ENCODE measurements around the gene PDE10A. TPM values are rescaled to one million over a fixed set of nuclear protein-coding genes. Genes with fewer than 3 reads are reported as not detected.
"Not testable (repeated sequence)": the region's sequence is repeated elsewhere in the genome, so short reads cannot be mapped to it uniquely, and the experiment has no call there.

Gene PDE10A
- total RNA-seq, 2 experiments from 2014 or later: not detected

DNA sequence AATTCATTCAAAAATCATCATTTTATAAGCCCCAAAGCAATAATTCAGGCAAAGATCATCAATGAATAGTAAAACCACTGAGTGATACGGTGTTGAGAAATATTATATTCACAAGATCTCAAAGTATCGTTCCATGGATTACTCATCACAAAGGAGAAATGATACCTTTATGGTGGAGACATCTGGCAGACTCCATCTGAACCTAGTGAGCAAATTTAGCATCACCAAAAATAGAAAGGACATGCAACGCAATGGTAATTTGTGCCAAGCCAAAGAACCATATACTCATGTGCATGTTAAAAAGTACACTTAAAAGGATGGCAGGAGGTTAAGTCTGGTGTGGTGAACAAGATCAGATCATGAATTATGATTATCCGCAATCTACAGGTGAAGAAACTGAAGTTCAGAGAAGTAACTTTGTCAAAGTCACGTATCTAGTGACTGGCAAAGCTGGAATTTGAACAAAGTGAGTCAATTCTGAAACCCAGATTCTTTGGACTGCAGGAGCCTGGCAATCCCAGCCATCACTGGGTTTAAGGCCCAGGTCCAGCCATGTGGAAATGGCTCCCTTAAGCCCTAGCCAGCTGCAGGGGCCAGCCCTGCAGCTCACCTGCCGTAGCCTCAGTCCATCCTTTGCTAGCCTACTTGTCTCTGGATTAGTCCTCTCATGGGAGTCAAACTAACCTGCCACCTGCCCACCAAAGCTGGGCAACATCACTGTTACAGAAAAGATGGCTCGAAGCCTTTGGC lies 68.3 kb downstream of the PDE10A start:
- DNase-seq: no peak
- Mint-ChIP-seq H3K9me3 (peaks cover 4% of the 10 kb centered on the region), H3K4me3 (no peak overlapping the region), H3K27me3 (no peaks in the 10 kb centered on the region), H3K4me1 (no peaks in the 10 kb centered on the region), H3K27ac (no peak overlapping the region), H3K36me3 (ENCODE audit: low read depth) (no peaks in the 10 kb centered on the region)
- POLR2A ChIA-PET: no interaction called here
- CTCF ChIA-PET: interaction anchor here (0.6 kb wide), 1 partner anchor 733 kb away, joined by 3 read pairs; no protein-coding TSS in a partner anchor

DNA sequence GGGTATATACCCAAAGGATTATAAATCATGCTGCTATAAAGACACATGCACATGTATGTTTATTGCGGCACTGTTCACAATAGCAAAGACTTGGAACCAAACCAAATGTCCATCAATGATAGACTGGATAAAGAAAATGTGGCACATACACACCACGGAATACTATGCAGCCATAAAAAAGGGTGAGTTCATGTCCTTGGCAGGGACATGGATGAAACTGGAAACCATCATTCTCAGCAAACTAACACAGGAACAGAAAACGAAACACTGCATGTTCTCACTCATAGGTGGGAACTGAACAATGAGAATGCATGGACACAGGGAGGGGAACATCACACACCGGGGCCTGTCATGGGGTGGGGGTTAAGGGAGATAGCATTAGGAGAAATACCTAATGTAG lies 70.1 kb downstream of the PDE10A start:
- H3K27me3 Mint-ChIP-seq; H3K9me3 Mint-ChIP-seq; H3K4me3 Mint-ChIP-seq; H3K36me3 Mint-ChIP-seq (ENCODE audit: low read depth); H3K4me1 Mint-ChIP-seq; H3K27ac Mint-ChIP-seq; CTCF ChIA-PET; DNase-seq; POLR2A ChIA-PET: not testable (repeated sequence)

DNA sequence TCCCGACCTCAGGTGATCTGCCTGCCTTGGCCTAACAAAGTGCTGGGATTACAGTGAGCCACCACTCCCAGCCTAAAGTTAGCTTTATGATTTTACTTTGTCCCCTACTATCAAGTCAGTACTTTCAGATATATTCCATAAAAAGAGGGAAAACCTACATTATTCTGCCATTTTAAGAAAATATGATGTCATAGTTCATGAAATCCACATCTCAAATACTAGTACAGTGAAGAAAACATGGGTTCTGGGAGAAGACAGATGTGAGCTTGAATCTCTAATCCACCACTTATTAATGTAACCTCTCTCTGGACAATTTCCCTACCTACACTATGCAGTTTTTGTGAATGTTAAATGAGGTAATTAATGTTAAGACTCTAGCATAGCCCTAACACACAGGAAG lies 74.5 kb downstream of the PDE10A start:
- H3K9me3 Mint-ChIP-seq: peaks cover 2% of the 10 kb centered on the region
- CTCF ChIA-PET: no interaction called here
- no peaks in the 10 kb centered on the region for H3K4me1 Mint-ChIP-seq
- no peak for DNase-seq
- POLR2A ChIA-PET: no interaction called here
- no peak overlapping the region for H3K27ac Mint-ChIP-seq
- H3K36me3 Mint-ChIP-seq (ENCODE audit: low read depth): no peaks in the 10 kb centered on the region
- no peaks in the 10 kb centered on the region for H3K27me3 Mint-ChIP-seq
- H3K4me3 Mint-ChIP-seq: no peak overlapping the region

DNA sequence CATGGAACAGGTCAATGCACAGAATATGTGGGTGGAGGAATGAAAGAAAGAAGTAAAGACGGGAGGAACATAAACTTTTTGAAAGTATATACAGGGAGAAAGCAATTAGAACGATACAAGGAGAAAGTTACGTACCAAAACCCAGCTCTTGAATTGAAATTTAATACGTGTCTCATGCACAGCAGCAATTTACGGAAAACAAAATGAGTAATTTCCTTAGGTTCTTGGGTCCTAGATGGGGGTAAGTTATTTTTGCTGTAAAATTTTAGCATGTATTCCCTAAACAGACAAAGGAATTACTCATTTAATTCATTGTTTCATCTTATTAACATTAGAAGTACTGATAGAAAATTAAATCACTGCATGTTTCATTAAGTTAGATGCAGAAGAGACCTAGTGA lies 75.8 kb downstream of the PDE10A start:
- H3K27ac Mint-ChIP-seq: no peak overlapping the region
- no peaks in the 10 kb centered on the region for H3K36me3 Mint-ChIP-seq (ENCODE audit: low read depth)
- H3K4me3 Mint-ChIP-seq: no peak overlapping the region
- H3K27me3 Mint-ChIP-seq: no peaks in the 10 kb centered on the region
- no peaks in the 10 kb centered on the region for H3K4me1 Mint-ChIP-seq
- CTCF ChIA-PET: interaction anchor here (0.6 kb wide), 1 partner anchor 23 kb away, joined by 3 read pairs; no protein-coding TSS in a partner anchor
- no peak for DNase-seq
- peaks cover 2% of the 10 kb centered on the region for H3K9me3 Mint-ChIP-seq
- POLR2A ChIA-PET: no interaction called here

DNA sequence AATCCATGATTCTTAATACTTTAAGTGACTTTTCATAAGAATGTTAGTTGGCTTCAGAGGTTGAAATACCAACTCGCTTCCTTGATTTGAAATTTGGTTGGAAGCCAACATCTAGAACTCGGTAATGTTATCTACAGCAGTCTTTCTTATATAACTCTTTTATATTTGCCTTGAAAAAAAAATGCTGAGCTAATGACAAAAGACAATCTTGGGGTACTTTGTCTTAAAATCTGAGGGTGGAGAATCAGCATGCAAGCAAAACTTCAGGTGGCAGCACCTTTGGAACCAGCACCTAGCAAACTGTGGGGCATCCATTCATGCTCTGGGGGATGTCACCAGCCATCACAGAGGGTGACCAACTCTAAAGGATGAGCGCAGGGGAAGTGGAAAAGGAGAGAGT lies 76.3 kb downstream of the PDE10A start:
- H3K4me3 Mint-ChIP-seq: no peak overlapping the region
- no peaks in the 10 kb centered on the region for H3K36me3 Mint-ChIP-seq (ENCODE audit: low read depth)
- ChIA-PET POLR2A (no interaction called here), CTCF (no interaction called here)
- no peaks in the 10 kb centered on the region for H3K27me3 Mint-ChIP-seq
- H3K9me3 Mint-ChIP-seq: peaks cover 2% of the 10 kb centered on the region
- H3K4me1 Mint-ChIP-seq: no peaks in the 10 kb centered on the region
- no peak overlapping the region for H3K27ac Mint-ChIP-seq
- no peak for DNase-seq

DNA sequence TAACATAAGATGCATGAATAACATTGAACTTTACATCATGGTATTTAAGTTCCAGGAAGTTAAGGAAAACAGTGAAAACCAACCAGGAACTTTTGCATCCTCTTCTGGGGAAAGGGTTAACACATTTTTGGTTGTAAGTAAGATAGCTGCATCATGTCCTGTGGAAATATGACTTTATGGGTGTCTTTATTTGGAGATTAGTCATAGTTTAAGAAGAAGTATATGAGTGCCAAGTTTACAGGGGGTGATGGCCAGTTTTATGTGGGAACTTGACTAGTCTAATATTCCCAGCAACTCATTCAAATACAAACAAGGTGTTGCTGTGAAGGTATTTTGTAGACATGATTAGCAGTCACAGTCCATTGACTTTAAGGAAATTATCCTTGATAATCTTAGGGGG lies 78.0 kb downstream of the PDE10A start:
- CTCF ChIA-PET: no interaction called here
- no peaks in the 10 kb centered on the region for H3K27me3 Mint-ChIP-seq
- peaks cover 2% of the 10 kb centered on the region for H3K9me3 Mint-ChIP-seq
- H3K4me1 Mint-ChIP-seq: no peaks in the 10 kb centered on the region
- no peaks in the 10 kb centered on the region for H3K36me3 Mint-ChIP-seq (ENCODE audit: low read depth)
- H3K27ac Mint-ChIP-seq: no peak overlapping the region
- H3K4me3 Mint-ChIP-seq: no peak overlapping the region
- no peak for DNase-seq
- POLR2A ChIA-PET: no interaction called here

DNA sequence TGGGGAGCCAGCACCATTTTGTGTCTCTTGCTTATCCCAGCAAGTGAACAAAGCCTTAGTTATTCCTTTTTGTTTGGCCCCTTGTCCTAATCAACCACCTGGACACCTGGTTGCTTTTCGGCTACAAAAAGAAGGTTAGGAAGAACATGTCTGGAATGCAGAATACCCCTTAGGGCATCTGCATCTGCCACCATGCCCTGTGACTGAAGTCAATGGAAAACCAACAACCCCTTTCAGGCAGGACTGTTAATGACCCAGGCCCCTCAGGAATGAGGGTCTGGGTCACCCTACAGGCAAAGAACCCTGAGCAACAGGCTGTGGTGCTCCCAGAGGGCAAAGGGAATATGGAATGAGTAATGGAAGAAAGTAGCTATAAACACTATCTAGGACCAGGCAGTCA lies 78.5 kb downstream of the PDE10A start:
- Mint-ChIP-seq H3K27ac (no peak overlapping the region), H3K36me3 (ENCODE audit: low read depth) (no peaks in the 10 kb centered on the region), H3K4me1 (no peaks in the 10 kb centered on the region), H3K27me3 (no peaks in the 10 kb centered on the region), H3K4me3 (no peak overlapping the region), H3K9me3 (no peaks in the 10 kb centered on the region)
- POLR2A ChIA-PET: no interaction called here
- CTCF ChIA-PET: no interaction called here
- no peak for DNase-seq

DNA sequence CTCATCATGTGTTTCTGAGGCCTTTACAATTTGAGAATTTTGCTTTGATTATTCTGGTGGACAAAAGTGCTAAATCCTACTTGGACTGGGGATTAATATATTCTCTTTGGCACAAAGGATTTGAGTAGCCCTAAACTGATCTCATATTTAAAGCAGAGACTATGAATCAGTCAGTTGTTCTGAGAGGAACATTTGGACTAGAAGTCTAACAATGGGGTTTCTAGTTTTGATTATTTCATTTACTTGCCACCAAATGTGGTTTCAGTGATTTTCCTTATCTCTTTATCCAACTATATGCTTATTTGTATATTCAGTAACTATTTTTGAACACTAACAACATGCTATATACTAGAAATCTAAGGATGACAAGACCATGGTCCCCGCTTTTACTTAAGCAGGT lies 81.4 kb downstream of the PDE10A start:
- POLR2A ChIA-PET: no interaction called here

DNA sequence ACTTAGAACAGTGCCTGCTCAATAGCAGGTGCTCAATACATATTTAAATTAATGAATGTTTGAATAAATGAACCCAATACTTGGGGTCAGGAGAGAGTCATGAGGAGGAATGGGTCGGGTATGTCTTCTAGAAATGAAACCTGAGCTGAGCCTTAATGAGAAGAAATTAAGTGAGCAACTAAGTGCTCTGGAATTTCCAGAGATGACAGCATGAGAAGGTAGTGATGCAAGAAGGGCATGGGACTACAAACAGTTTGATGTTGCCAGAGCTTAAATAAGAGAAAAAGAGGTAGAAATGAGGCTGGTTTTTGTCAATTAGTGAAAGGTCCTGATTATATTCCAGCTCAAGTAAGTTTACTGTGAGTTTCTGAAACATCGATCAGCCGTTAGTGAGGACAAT lies 82.9 kb downstream of the PDE10A start:
- Mint-ChIP-seq H3K27me3 (no peaks in the 10 kb centered on the region), H3K27ac (no peak overlapping the region), H3K36me3 (ENCODE audit: low read depth) (no peaks in the 10 kb centered on the region), H3K9me3 (no peaks in the 10 kb centered on the region), H3K4me3 (no peak overlapping the region), H3K4me1 (no peaks in the 10 kb centered on the region)
- ChIA-PET POLR2A (no interaction called here), CTCF (no interaction called here)
- no peak for DNase-seq

More for the DNA sequence above, 81.4 kb downstream of the PDE10A start:
- DNase-seq: no peak
- Mint-ChIP-seq H3K27ac (no peak overlapping the region), H3K27me3 (no peaks in the 10 kb centered on the region), H3K36me3 (ENCODE audit: low read depth) (no peaks in the 10 kb centered on the region), H3K9me3 (no peaks in the 10 kb centered on the region), H3K4me3 (no peak overlapping the region), H3K4me1 (no peaks in the 10 kb centered on the region)
- CTCF ChIA-PET: no interaction called here

DNA sequence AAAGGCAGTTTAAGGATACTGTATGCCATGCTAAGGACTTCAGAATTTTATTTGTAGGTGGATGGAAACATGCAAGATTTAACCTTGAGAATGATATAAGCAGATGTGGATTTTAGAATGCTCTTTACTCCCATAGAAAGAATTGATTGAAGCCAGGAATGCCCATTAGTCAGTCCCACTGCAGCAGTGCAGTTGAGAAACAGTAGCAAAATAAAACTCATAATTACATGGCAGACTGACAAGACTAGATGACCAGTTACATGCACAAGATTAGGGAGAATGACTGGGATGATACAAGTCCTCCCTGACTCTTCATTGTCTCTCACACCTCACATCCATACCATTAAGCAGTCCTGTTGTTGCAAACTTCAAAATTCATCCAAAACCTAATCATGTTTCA lies 83.9 kb downstream of the PDE10A start:
- ChIA-PET POLR2A (no interaction called here), CTCF (no interaction called here)
- H3K9me3 Mint-ChIP-seq: no peaks in the 10 kb centered on the region
- H3K36me3 Mint-ChIP-seq (ENCODE audit: low read depth): no peaks in the 10 kb centered on the region
- no peak overlapping the region for H3K4me3 Mint-ChIP-seq
- DNase-seq: no peak
- H3K27ac Mint-ChIP-seq: no peak overlapping the region
- H3K27me3 Mint-ChIP-seq: no peaks in the 10 kb centered on the region
- no peaks in the 10 kb centered on the region for H3K4me1 Mint-ChIP-seq

DNA sequence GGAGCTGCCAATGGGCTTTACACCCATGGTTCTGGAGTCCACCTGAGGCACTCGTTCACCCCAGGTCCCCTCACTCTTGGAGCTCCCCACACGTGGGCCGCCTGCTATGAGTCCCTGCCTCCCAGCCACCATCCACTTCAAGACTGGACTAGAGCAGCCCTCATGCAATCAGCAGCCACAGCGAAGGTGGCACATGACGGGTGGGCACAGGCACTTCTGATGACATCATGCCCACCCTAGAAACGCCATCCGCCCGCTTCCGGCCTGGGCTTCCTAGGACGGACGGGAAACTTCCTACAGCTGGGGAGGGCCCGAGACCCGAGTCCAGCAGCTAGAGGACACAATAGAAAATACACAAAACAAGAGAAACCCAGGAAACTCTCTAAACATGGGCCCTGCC lies 85.5 kb downstream of the PDE10A start:
- H3K27ac Mint-ChIP-seq: no peak overlapping the region
- DNase-seq: no peak
- no peaks in the 10 kb centered on the region for H3K9me3 Mint-ChIP-seq
- no peak overlapping the region for H3K4me3 Mint-ChIP-seq
- ChIA-PET POLR2A (no interaction called here), CTCF (no interaction called here)
- no peaks in the 10 kb centered on the region for H3K27me3 Mint-ChIP-seq
- no peaks in the 10 kb centered on the region for H3K36me3 Mint-ChIP-seq (ENCODE audit: low read depth)
- no peaks in the 10 kb centered on the region for H3K4me1 Mint-ChIP-seq

DNA sequence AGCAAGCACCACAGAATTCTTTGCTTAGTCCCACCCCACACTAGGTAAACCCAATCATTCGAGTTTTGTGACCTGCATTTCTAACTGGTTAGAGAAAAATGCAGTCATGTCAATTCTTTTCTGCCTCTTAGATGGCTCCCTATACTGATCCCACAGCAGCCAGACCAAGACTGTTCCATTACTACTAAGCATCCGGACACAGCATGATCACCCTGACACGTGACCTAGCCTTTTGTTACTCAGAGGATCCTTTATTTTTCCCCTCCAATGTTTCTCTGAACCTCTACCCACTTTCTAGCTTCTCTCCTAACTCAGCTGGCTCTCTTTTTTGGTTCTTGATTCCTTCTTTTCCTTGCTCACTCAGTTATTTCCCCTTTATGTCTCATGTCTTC lies 87.9 kb downstream of the PDE10A start:
- H3K36me3 Mint-ChIP-seq (ENCODE audit: low read depth): no peaks in the 10 kb centered on the region

DNA sequence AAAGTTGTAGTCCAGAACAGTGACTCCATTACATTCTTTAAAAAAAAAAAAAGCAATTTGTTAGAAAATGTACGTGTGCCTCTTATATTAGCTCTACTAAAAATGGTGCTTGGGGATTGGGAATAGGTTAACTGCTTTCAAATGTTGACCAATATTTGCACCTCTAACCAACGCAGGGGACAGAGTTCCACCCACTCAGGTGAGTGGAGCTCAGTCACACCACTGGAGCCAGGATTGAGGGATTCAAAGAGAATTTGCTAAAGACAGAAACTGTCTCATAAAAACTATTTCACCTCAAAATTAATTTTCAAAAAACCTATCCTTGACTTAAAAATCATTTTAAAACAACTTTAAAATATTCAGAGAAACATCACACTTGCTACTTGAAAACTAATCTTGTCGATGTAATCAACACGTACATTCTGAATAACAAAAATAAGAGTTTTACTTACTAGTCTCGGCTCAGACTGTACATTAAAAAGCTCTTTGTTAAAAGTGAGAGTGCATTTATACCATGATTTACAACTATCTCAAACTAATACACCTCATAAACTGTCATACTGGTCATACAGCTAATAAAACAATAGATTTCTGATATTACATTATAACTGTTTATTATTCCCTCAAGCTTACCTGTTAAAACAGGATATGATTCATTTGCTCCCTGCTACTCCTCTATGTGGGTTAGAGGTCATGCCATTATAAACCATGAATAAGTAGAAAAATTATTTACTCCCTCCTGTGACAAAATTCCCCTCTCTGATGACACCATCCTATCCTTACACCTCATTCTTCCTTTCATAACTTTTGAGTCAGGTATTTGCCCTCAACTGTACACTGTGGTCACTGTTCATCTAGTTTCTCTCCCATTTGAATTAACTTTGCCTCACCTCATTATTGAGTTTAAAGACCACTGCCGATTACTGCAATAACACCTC lies 88.6 kb downstream of the PDE10A start:
- no peaks in the 10 kb centered on the region for H3K9me3 Mint-ChIP-seq

More for the DNA sequence above, 87.9 kb downstream of the PDE10A start:
- Mint-ChIP-seq H3K4me1 (no peaks in the 10 kb centered on the region), H3K27me3 (no peaks in the 10 kb centered on the region), H3K4me3 (no peak overlapping the region), H3K9me3 (no peaks in the 10 kb centered on the region), H3K27ac (no peak overlapping the region)
- ChIA-PET POLR2A (no interaction called here), CTCF (no interaction called here)
- no peak for DNase-seq

DNA sequence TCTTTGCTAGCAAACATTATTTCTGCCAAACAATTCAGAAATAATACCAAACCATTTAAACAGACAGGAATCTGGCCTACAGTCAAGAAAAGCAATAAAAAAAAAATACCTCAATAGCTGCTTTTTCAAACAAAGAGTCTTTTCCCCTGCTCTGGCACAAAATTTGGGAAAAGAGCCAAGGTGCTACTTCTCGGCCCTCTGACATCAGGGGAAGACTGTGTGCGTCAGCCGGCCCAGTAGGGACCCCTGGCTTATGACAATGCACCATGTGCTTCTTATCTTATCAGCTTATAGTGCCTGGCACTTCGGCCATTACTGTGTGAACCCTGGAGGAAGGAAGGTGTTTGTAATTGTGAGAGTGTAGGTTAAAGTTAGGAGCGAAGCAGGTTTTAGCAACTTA lies 89.4 kb downstream of the PDE10A start:
- H3K27ac Mint-ChIP-seq: no peak overlapping the region
- DNase-seq: no peak
- ChIA-PET CTCF (no interaction called here), POLR2A (no interaction called here)
- H3K9me3 Mint-ChIP-seq: no peaks in the 10 kb centered on the region
- H3K4me1 Mint-ChIP-seq: no peaks in the 10 kb centered on the region
- H3K36me3 Mint-ChIP-seq (ENCODE audit: low read depth): no peaks in the 10 kb centered on the region
- H3K27me3 Mint-ChIP-seq: no peaks in the 10 kb centered on the region
- no peak overlapping the region for H3K4me3 Mint-ChIP-seq

More for the DNA sequence above, 88.6 kb downstream of the PDE10A start:
- H3K36me3 Mint-ChIP-seq (ENCODE audit: low read depth): no peaks in the 10 kb centered on the region
- ChIA-PET POLR2A (no interaction called here), CTCF (no interaction called here)
- DNase-seq: no peak
- H3K4me1 Mint-ChIP-seq: no peaks in the 10 kb centered on the region
- no peak overlapping the region for H3K4me3 Mint-ChIP-seq
- H3K27ac Mint-ChIP-seq: no peak overlapping the region
- H3K27me3 Mint-ChIP-seq: no peaks in the 10 kb centered on the region
